ENCODE measurements around the gene DSCAML1.

DSCAML1 gene

DNA sequence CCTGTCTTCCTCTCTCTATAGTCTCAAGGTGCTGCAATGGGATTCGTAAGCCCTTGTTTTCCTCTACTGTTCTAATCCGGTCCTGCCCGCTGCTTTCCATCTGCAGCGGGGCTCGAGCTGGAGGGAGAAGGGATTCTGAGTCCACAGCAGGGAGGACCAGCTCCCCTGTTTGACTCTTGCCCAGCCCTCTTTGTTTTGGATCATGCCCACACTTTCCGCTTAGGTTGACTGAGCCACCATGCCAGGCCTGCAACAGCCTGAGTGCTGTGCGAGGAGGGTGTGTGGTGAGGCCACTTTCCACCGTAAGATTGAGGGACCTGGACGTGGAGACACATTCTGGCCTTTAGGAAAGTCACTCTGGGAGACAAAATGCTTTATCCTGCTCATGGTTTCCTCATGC is 411.1 kb downstream of the DSCAML1 start:
- no peaks in the 10 kb centered on the region; the same call in 1 of the 2 replicates for H3K36me3 ChIP-seq (ENCODE audit: control insufficient read depth, insufficient read depth, low read length)
- DNase-seq (ENCODE audit: low read depth, low spot score), result no peak
- no peak overlapping the region for H3K4me3 ChIP-seq (ENCODE audit: low read length)
- no peaks in the 10 kb centered on the region for H3K27me3 ChIP-seq (ENCODE audit: control insufficient read depth, insufficient read depth, low read length)
- no peaks in the 10 kb centered on the region for H3K9me3 ChIP-seq (ENCODE audit: control insufficient read depth, insufficient read depth, low read length)
- no peak overlapping the region for H3K27ac ChIP-seq (ENCODE audit: low read length)
- H3K4me1 ChIP-seq (ENCODE audit: control insufficient read depth, insufficient read depth, low read length), result no peaks in the 10 kb centered on the region
- WGBS (ENCODE audit: insufficient coverage, insufficient read length), result no CpG with 5 or more reads among the region's 9 CpGs

DNA sequence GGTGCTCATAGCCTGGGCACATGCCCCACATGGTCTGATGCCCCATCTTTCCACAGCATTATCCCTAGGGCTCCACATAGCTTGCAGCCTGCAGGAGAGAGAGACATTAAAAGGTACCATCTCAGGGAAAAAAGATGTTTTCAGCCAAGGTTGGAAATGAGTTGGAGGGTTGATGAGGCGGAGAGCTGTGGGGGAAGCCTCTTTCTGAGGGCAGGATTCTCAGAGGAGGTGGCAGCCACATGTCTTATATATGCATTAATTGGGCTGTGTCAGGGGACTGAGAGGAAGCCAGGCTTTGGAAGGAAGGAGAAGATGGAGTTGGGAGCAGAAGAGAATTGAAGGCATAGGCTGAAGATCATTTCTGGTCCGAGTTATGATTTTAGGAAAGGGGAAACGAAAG is 411.5 kb downstream of the DSCAML1 start:
- Histone ChIP-seq H3K4me3 (ENCODE audit: low read length) (no peak overlapping the region), H3K36me3 (ENCODE audit: control insufficient read depth, insufficient read depth, low read length) (no peaks in the 10 kb centered on the region; the same call in 1 of the 2 replicates), H3K27me3 (ENCODE audit: control insufficient read depth, insufficient read depth, low read length) (no peaks in the 10 kb centered on the region), H3K9me3 (ENCODE audit: control insufficient read depth, insufficient read depth, low read length) (no peaks in the 10 kb centered on the region), H3K27ac (ENCODE audit: low read length) (no peak overlapping the region), H3K4me1 (ENCODE audit: control insufficient read depth, insufficient read depth, low read length) (no peaks in the 10 kb centered on the region)
- no peak for DNase-seq (ENCODE audit: low read depth, low spot score)
- no CpG with 5 or more reads among the region's 3 CpGs for WGBS (ENCODE audit: insufficient coverage, insufficient read length)

DNA sequence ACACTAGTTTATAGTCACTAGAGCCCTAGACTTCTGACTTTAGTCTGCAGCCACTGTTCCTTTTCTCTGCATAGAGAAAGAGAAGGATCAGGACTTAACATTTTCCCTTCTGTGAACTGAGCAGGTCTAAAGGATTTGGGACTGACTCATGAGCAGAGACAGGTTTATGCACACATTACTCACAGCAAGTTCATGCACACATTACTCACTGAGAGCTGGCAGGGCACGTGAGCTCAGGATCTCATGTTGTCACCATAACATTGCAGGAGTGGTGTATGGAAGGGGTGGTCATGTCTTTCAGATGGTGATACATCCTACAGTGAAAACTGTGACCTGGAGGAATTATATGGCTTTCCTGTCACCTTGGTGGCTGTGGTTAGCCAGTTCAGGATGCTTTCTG is 413.0 kb downstream of the DSCAML1 start:
- Histone ChIP-seq H3K4me1 (ENCODE audit: control insufficient read depth, insufficient read depth, low read length) (no peaks in the 10 kb centered on the region), H3K27ac (ENCODE audit: low read length) (no peak overlapping the region), H3K27me3 (ENCODE audit: control insufficient read depth, insufficient read depth, low read length) (no peaks in the 10 kb centered on the region), H3K4me3 (ENCODE audit: low read length) (no peak overlapping the region), H3K36me3 (ENCODE audit: control insufficient read depth, insufficient read depth, low read length) (no peaks in the 10 kb centered on the region; the same call in 1 of the 2 replicates), H3K9me3 (ENCODE audit: control insufficient read depth, insufficient read depth, low read length) (no peaks in the 10 kb centered on the region)
- no CpG with 5 or more reads among the region's 1 CpG for WGBS (ENCODE audit: insufficient coverage, insufficient read length)
- DNase-seq (ENCODE audit: low read depth, low spot score), result no peak

DNA sequence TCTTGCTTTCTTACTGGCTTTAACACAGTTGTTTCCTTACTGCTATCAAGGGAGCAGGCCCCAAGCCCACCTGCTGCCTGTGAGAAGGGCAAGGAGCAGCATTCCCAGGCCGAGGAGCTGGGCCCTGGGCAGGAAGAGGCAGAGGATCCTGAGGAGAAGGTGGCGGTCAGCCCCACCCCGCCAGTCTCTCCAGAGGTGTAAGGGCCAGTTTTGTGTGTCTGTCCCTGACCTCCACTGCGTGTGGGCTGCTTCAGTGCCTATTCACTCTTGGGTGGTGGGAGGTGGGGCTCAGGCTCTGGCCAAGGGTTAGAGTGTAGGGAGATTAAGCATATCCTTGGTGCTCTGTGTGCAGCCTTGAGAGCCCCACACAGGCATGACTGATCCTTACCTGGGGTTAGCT is 414.3 kb downstream of the DSCAML1 start:
- no CpG with 5 or more reads among the region's 4 CpGs for WGBS (ENCODE audit: insufficient coverage, insufficient read length)
- Histone ChIP-seq H3K9me3 (ENCODE audit: control insufficient read depth, insufficient read depth, low read length) (no peaks in the 10 kb centered on the region), H3K4me1 (ENCODE audit: control insufficient read depth, insufficient read depth, low read length) (no peaks in the 10 kb centered on the region), H3K27me3 (ENCODE audit: control insufficient read depth, insufficient read depth, low read length) (no peaks in the 10 kb centered on the region), H3K27ac (ENCODE audit: low read length) (no peak overlapping the region), H3K36me3 (ENCODE audit: control insufficient read depth, insufficient read depth, low read length) (no peaks in the 10 kb centered on the region; the same call in 1 of the 2 replicates), H3K4me3 (ENCODE audit: low read length) (no peak overlapping the region; the same call in 1 of the 2 replicates)
- DNase-seq (ENCODE audit: low read depth, low spot score), result no peak

DNA sequence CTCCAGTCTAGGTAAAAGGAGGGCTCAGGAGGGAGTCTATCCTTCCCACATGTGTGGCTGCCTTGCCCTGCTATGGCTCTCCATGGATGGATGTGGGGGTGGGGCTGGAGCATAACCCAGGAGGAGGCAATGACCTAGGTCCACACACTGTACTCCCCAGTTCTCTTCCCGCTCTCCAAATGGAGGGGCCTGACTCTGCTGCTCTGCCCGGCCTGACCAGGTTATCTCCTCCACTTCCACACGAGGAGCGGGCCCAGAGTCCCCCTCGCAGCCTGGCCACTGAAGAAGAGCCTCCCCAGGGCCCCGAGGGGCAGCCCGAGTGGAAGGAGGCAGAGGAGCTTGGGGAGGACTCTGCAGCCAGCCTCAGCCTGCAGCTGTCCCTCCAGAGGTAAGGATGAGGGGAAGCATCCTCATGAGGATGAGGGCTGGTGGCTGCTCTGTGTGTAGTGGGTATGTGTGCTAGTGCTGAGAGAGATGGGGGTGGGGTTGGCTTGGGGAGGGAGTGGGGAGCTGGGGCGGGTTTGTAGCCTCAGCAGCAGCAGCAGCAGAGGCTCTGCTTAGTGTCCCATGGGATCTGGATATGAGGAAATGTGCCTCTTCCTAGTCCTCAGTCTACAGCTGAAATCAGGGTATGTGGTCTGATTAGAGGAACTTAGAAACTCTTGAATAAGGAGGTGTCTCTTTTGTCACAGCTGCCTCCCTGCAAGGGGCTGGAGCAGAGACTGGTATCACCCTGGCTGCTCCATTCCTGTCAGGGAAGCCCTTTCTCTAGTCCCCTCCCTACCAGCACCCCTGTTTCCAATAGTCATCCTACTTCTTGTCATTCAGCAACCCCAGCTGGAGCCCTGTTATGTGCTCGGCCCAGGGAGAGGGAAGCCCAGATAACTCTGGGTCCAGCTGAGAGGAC is 415.3 kb downstream of the DSCAML1 start:
- no peaks in the 10 kb centered on the region for H3K27me3 ChIP-seq (ENCODE audit: control insufficient read depth, insufficient read depth, low read length)

DNA sequence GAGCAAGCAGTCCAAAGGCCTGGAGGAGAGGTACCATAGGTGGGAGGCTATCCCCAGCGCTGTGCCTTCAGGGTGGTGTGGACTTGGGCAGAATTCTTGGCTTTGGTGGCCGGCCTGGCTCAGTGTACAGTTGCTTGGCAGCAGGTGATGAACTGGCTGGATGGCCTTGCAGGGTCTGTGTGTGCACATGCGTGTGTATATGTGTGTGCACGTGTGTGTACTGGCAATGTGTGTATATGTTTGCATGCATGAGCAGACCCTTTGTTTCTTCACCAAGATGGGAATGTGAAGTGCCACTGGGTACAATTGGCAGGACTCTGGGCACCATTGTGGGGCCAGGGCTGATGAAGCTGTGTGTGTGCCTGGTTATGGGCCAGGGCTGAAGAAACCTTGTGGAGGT is 416.3 kb downstream of the DSCAML1 start:
- H3K4me1 ChIP-seq (ENCODE audit: control insufficient read depth, insufficient read depth, low read length), result no peaks in the 10 kb centered on the region
- H3K9me3 ChIP-seq (ENCODE audit: control insufficient read depth, insufficient read depth, low read length), result no peaks in the 10 kb centered on the region
- H3K4me3 ChIP-seq (ENCODE audit: low read length), result no peak overlapping the region
- no peak for DNase-seq (ENCODE audit: low read depth, low spot score)
- no CpG with 5 or more reads among the region's 4 CpGs for WGBS (ENCODE audit: insufficient coverage, insufficient read length)
- no peak overlapping the region for H3K27ac ChIP-seq (ENCODE audit: low read length)
- H3K36me3 ChIP-seq (ENCODE audit: control insufficient read depth, insufficient read depth, low read length), result no peaks in the 10 kb centered on the region
- H3K27me3 ChIP-seq (ENCODE audit: control insufficient read depth, insufficient read depth, low read length), result no peaks in the 10 kb centered on the region

More for the DNA sequence above, 415.3 kb downstream of the DSCAML1 start:
- no peaks in the 10 kb centered on the region for H3K36me3 ChIP-seq (ENCODE audit: control insufficient read depth, insufficient read depth, low read length)
- H3K4me3 ChIP-seq (ENCODE audit: low read length), result no peak overlapping the region
- no peaks in the 10 kb centered on the region for H3K9me3 ChIP-seq (ENCODE audit: control insufficient read depth, insufficient read depth, low read length)
- no peaks in the 10 kb centered on the region for H3K4me1 ChIP-seq (ENCODE audit: control insufficient read depth, insufficient read depth, low read length)
- H3K27ac ChIP-seq (ENCODE audit: low read length), result no peak overlapping the region
- no CpG with 5 or more reads among the region's 9 CpGs for WGBS (ENCODE audit: insufficient coverage, insufficient read length)
- DNase-seq (ENCODE audit: low read depth, low spot score), result no peak

DNA sequence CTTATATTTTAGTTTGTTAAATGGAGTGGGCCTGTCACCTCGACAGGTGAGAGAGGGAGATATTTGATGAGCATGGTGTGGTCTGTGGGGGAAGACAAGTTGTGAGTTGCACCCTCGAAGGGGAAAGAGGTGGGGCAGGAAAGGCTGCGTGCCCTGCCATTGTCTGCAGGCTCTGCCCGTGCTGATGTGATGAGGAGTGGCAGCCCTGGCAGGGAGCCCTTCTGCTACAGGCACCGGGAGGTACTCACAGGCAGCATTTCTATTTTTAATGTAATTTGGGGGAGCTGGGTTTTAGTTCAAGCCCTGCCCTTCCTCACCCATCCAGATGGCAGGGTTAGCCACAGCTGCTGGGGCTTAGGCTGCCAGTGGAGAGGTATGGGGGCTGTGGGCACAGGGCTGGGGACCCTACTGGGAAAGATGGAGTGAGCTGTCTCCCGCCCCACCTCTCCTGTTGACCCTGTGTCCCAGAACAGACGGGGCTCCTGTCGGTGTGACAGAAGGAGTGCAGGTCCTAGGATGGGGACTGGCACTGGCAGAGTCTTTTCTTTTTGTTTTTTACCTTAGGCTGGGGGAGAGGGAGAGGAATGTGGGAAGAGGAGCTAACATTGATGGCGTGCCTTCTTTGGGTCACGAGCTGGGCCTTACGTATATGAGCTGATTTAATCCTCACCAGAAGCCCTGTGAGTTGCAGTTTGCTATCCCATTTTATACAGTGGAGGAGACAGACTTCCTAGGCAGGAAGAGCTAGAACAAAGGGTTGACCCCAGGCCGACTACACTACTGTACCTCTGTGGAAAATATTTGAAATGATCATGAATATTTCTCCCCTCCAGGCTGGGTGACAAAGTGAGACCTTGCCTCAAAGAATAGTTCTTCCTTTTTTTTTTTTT is 417.8 kb downstream of the DSCAML1 start:
- no CpG with 5 or more reads among the region's 12 CpGs for WGBS (ENCODE audit: insufficient coverage, insufficient read length)
- H3K4me1 ChIP-seq (ENCODE audit: control insufficient read depth, insufficient read depth, low read length), result no peaks in the 10 kb centered on the region
- H3K27ac ChIP-seq (ENCODE audit: low read length), result no peak overlapping the region
- no peak overlapping the region for H3K4me3 ChIP-seq (ENCODE audit: low read length)
- no peak for DNase-seq (ENCODE audit: low read depth, low spot score)
- no peaks in the 10 kb centered on the region for H3K9me3 ChIP-seq (ENCODE audit: control insufficient read depth, insufficient read depth, low read length)
- 0 out of 2 replicates have a peak, but pooled peaks cover 2% of the 10 kb centered on the region for H3K36me3 ChIP-seq (ENCODE audit: control insufficient read depth, insufficient read depth, low read length)
- no peaks in the 10 kb centered on the region for H3K27me3 ChIP-seq (ENCODE audit: control insufficient read depth, insufficient read depth, low read length)

Measured in iPS DF 6.9 (cell line).